Measurements from ENCODE around the gene PRSS38. TPM values are rescaled to one million over a fixed set of nuclear protein-coding genes. Genes with fewer than 3 reads are reported as not detected.

PRSS38 gene
- total and polyA plus RNA-seq, 4 donors, result not detected

DNA sequence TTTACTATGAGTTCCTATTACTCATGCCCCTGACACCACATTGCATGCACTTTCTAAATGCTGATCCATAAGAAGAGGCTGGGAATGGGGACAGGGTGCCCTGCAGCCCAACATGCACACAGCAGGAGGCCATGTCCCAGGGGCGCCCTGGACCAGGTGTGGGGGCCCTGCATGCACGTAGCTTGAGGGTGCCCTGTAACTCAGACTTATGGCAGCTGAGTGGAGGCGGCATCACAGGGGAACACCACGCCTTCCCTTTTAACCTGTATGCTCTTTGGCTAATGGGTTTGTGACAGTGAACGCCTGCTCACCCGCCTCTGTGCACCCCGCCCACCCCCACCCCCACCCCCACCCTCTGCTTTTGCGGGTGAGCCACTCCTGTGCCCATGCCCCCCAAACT, 44.1 kb upstream of the PRSS38 start:
- no peak overlapping the region for H3K9ac ChIP-seq (ENCODE audit: insufficient read depth in 1 of 2, low read length in 2 of 2)
- no peak overlapping the region for H3K27ac ChIP-seq (ENCODE audit: low read depth in 1 of 2, low read length in 1 of 2)
- peaks cover 0 to 38% (median 18%) of the 10 kb centered on the region in 5 donors for H3K4me1 ChIP-seq (ENCODE audit: control insufficient read depth in 5 of 5, insufficient read depth in 5 of 5, low read length in 5 of 5)
- H3K36me3 ChIP-seq (ENCODE audit: control insufficient read depth in 4 of 4, insufficient read depth in 4 of 4, low read length in 4 of 4), result peaks cover 0 to 35% (median 18%) of the 10 kb centered on the region in 4 donors
- TF ChIP-seq, protein P1, sequence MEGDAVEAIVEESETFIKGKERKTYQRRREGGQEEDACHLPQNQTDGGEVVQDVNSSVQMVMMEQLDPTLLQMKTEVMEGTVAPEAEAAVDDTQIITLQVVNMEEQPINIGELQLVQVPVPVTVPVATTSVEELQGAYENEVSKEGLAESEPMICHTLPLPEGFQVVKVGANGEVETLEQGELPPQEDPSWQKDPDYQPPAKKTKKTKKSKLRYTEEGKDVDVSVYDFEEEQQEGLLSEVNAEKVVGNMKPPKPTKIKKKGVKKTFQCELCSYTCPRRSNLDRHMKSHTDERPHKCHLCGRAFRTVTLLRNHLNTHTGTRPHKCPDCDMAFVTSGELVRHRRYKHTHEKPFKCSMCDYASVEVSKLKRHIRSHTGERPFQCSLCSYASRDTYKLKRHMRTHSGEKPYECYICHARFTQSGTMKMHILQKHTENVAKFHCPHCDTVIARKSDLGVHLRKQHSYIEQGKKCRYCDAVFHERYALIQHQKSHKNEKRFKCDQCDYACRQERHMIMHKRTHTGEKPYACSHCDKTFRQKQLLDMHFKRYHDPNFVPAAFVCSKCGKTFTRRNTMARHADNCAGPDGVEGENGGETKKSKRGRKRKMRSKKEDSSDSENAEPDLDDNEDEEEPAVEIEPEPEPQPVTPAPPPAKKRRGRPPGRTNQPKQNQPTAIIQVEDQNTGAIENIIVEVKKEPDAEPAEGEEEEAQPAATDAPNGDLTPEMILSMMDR (IDR thresholded peaks at IDR 0.05; ENCODE audit: control extremely low read depth, extremely low read depth), result no peak
- DNase-seq (no peak), ATAC-seq (ENCODE audit: insufficient read depth, low FRiP score) (no peak)
- H3K4me3 ChIP-seq, result no peak overlapping the region
- WGBS, 2 donors, result 92 to 98% methylated on average over 7 to 8 of the region's 8 CpGs
- no peaks in the 10 kb centered on the region for H3K27me3 ChIP-seq (ENCODE audit: control insufficient read depth in 3 of 3, insufficient read depth in 3 of 3, low read length in 2 of 3)
- H3K9me3 ChIP-seq (ENCODE audit: control insufficient read depth in 4 of 4, insufficient read depth in 3 of 4, low read length in 3 of 4), result no peaks in the 10 kb centered on the region

DNA sequence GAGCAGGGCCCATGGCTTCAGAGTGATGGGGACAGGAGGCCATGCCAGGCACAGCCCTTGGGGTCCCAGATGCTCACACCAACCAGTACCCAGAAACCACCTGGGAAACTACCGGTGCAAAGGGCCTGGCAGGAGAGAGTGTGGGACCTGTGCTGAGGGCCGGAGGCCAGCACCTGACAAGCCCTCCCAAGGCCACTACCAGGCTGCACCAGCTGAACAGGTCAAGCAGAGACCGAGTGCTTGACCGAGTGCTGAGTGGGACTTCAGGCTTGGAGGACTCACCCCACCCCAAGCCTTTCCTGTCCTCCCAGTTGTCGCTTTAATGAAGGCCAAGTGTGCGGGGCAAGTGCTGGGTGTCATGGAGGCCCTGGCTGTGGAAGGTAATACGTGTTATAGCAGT, 43.7 kb upstream of the PRSS38 start:
- H3K9ac ChIP-seq (ENCODE audit: insufficient read depth in 1 of 2, low read length in 2 of 2), result no peak overlapping the region
- H3K9me3 ChIP-seq (ENCODE audit: control insufficient read depth in 4 of 4, insufficient read depth in 3 of 4, low read length in 3 of 4), result no peaks in the 10 kb centered on the region
- H3K4me3 ChIP-seq, result no peak overlapping the region
- DNase-seq (no peak), ATAC-seq (ENCODE audit: insufficient read depth, low FRiP score) (no peak)
- TF ChIP-seq, protein P1 (IDR thresholded peaks at IDR 0.05; ENCODE audit: control extremely low read depth, extremely low read depth), result no peak
- H3K36me3 ChIP-seq (ENCODE audit: control insufficient read depth in 4 of 4, insufficient read depth in 4 of 4, low read length in 4 of 4), result peaks cover 0 to 37% (median 18%) of the 10 kb centered on the region in 4 donors
- H3K27me3 ChIP-seq (ENCODE audit: control insufficient read depth in 3 of 3, insufficient read depth in 3 of 3, low read length in 2 of 3), result no peaks in the 10 kb centered on the region
- peaks cover 0 to 35% (median 15%) of the 10 kb centered on the region in 5 donors for H3K4me1 ChIP-seq (ENCODE audit: control insufficient read depth in 5 of 5, insufficient read depth in 5 of 5, low read length in 5 of 5)
- WGBS, 2 donors, result 85 to 97% methylated on average over 7 of the region's 7 CpGs
- H3K27ac ChIP-seq (ENCODE audit: low read depth in 1 of 2, low read length in 1 of 2), result no peak overlapping the region

DNA sequence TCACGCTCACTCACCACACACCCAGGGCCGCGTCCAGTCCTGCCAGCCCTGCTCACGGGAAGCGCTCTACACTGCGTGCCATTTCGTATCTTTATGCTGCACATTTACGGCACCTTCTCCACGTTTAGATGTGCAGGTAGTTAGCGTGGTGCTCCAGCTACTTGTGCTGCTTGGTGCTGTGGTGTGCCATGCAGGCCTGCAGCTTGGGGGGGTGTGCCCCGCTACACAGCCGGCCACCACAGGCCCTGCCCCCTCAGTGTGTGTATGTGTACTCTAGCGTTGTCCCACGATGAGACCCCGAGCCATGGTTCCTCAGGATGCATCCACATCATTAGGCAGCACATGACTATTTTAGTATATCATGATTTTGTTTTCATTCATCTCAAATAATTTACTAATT, 41.9 kb upstream of the PRSS38 start:
- no peak for DNase-seq
- peaks cover 0 to 17% (median 4%) of the 10 kb centered on the region in 5 donors for H3K4me1 ChIP-seq (ENCODE audit: control insufficient read depth in 5 of 5, insufficient read depth in 5 of 5, low read length in 5 of 5)
- TF ChIP-seq, protein P1 (IDR thresholded peaks at IDR 0.05; ENCODE audit: control extremely low read depth, extremely low read depth), result no peak
- 89 to 95% methylated on average over 15 of the region's 15 CpGs for WGBS, 2 donors
- H3K36me3 ChIP-seq (ENCODE audit: control insufficient read depth in 4 of 4, insufficient read depth in 4 of 4, low read length in 4 of 4), result peaks cover 0 to 27% (median 11%) of the 10 kb centered on the region in 4 donors
- no peak overlapping the region for H3K9ac ChIP-seq (ENCODE audit: insufficient read depth in 1 of 2, low read length in 2 of 2)
- ATAC-seq (ENCODE audit: insufficient read depth, low FRiP score), result no peak
- no peak overlapping the region for H3K4me3 ChIP-seq
- H3K9me3 ChIP-seq (ENCODE audit: control insufficient read depth in 4 of 4, insufficient read depth in 3 of 4, low read length in 3 of 4), result no peaks in the 10 kb centered on the region
- no peak overlapping the region for H3K27ac ChIP-seq (ENCODE audit: low read depth in 1 of 2, low read length in 1 of 2)
- no peaks in the 10 kb centered on the region for H3K27me3 ChIP-seq (ENCODE audit: control insufficient read depth in 3 of 3, insufficient read depth in 3 of 3, low read length in 2 of 3)

Measured in lung (tissue), 12 donors.